Measurements from ENCODE around the gene IER3.
"Not testable (repeated sequence)": the region's sequence is repeated elsewhere in the genome, so short reads cannot be mapped to it uniquely, and the experiment has no call there.

The IER3 gene

DNA sequence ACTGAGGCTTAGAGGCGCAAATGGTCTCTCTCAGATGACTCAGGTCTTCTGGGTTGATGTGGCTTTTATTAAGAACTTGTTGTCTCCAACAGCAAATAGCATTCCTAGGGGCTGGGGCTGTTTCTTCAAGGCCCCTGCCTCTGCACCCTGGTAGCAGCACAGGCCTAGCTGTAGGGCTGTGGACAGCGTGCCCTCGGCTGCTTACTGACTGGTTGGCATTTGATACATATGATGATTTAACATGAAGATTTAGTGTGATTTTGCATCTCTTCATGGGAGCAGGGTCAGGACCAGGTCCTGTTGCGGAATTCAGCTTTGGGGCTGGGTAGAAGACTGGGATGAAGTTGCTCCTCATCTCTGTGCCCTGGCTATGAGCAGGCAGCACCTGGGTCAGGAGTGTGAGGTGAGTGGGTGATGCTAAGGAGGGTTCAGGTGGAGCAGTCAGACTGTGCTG, 24.3 kb upstream of the IER3 start:
- DNase-seq (ENCODE audit: low read depth in 2 of 2) = no peak

DNA sequence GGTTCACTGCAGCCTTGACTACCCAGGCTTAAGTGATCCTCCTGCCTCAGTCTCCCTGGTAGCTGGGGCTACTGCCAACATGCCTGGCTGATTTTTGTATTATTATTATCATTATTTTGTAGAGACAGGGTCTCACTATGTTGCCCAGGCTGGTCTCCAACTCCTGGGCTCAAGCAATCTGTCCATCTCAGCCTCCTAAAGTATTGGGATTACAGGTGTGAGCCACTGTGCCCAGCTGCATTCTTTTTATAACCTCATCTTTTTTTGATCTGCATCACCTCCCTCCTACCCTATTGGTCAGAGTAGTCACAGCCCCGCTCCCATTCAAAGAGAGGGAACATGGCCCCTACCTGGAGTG, 23.6 kb upstream of the IER3 start:
- DNase-seq (ENCODE audit: low read depth in 2 of 2) = no peak

DNA sequence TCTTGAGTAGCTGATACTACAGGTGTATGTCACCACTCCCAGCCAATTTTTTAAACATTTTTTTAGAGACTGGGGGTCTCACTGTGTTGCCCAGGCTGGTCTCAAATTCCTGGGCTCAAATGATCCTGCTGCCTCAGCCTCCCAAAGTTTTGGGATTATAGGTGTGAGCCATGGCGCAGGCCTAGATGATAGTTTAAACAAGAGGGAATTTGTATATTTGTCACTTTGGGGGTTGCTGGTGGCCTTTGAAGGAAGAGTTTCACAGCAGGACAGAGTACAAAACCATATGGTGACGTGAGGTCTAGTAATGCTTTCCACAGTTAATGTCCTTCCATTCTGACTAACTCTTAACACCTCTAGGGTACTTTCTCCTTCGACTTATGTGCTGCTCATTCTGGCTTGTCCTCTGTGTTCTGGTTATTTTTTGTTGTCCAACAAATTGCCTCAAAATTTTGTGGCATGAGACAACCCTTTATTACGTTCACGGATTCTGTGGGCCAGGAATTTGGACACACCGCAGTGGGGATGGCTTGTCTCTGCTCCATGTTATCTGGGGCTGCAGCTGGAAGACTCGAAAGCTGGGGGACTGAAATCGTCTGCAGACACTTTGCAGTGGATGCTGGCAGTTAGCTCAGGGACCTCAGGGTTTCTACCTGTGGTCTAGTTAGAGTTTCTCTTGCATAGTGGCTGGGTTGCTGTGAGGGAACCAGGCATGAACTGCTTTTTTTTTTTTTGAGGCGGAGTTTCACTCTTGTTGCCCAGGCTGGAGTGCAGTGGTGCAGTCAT, 23.0 kb upstream of the IER3 start:
- no peak for DNase-seq (ENCODE audit: low read depth in 2 of 2)

- no peak for DNase-seq (ENCODE audit: low read depth in 2 of 2)
These were observed 22.3 kb upstream of the IER3 start for GRCh38 chr6:30766461-30767157.

DNA sequence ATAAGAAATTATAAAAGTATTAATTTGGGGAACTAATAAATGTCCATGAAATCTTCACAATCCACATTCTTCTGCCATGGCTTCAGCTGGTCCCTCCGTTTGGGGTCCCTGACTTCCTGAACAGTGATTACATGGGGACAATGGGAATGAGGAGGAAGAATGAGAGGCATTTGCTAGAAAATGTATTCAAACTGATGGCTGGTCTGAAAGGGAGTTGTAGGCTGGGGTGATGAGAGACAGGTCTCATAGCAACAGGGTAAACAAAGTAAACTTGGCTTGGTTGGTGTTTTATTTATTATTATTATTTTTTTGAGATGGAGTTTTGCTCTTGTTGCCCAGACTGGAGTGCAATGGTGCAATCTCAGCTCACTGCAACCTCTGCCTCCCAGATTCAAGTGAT, 21.1 kb upstream of the IER3 start:
- DNase-seq (ENCODE audit: low read depth in 2 of 2) = not testable (repeated sequence)

- DNase-seq (ENCODE audit: low read depth in 2 of 2) = not testable (repeated sequence)
These were observed 20.2 kb upstream of the IER3 start for GRCh38 chr6:30764490-30765043.

- DNase-seq (ENCODE audit: low read depth in 2 of 2) = no peak
These were observed 19.5 kb upstream of the IER3 start for GRCh38 chr6:30763618-30764489.

DNA sequence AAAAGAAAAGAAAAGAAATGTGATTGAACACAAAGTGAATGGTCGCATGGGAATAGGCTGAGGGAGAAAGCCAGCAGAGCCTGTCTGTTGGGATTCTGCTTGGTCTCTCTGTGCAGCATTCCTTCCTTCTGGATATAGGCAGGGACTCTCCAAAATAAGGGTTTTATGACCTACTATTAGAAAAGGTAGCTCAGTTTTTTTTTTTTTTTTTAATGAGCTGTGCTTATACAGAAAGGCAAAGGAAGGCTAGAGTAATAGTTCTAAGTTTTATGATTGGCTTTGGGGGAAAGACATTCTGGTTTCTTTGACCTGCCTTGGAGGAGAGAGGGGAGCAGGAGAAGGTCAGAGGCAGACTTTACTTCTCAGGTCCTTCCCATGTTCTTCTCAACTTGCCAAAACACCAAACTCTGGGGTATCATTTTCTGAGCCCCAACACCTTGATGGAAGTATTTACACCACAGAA, 18.8 kb upstream of the IER3 start:
- DNase-seq (ENCODE audit: low read depth in 2 of 2) = no peak

- DNase-seq (ENCODE audit: low read depth in 2 of 2) = no peak
These were observed 17.6 kb upstream of the IER3 start for GRCh38 chr6:30761791-30762429.

DNA sequence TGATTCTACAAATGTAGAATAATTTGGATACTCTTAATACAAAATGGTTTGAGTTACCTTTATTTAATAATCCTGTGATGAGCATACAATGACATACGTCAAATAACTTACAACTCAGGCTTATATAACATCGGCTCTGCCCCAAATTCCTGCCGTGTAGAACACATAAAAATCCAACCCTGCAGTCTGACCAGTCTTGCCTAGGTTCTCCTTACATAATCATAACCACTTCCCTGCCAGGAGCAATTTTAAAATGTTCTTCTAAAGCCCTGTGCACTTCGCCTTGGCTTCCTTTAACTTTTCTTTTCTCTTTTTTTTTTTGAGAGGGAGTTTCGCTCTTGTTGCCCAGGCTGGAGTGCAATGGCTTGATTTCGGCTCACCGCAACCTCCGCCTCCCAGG, 16.2 kb upstream of the IER3 start:
- no peak for DNase-seq (ENCODE audit: low read depth in 2 of 2)

DNA sequence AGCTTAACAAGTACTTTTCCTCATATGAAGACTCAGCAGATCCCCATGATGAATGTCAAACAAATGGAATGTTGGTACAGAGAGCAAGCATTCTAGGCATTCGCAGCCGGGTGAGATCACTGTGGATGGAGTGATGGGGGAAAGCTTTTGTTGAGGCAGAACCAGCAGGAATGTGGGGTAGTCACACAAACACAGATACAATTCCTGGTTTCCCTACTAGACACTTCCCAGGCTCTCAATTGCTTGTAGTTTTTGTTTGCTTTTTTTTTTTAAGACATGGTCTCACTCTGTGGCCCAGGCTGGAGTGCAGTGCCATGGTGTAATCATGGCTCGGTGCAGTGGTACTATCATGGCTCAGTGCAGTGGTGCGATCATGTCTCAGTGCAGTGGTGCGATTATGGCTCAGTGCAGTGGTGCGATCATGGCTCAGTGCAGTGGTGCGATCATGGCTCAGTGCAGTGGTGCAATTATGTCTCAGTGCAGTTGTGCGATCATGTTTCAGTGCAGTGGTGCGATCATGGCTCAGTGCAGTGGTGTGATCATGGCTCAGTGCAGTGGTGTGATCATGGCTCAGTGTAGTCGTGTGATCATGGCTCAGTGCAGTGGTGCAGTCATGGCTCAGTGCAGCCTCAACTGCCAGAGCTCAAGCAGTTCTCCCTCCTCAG, 15.4 kb upstream of the IER3 start:
- DNase-seq (ENCODE audit: low read depth in 2 of 2) = no peak

- DNase-seq (ENCODE audit: low read depth in 2 of 2) = no peak
These were observed 13.0 kb upstream of the IER3 start for GRCh38 chr6:30757261-30757904.

- DNase-seq (ENCODE audit: low read depth in 2 of 2) = not testable (repeated sequence)
These were observed 12.2 kb upstream of the IER3 start for GRCh38 chr6:30756405-30757003.

GRCh38 chr6:30754631-30755030, 10.3 kb upstream of the IER3 start:
- no peak for DNase-seq (ENCODE audit: low read depth in 2 of 2)

- DNase-seq (ENCODE audit: low read depth in 2 of 2) = no peak
These were observed 8.0 kb upstream of the IER3 start for GRCh38 chr6:30752157-30752927.

DNA sequence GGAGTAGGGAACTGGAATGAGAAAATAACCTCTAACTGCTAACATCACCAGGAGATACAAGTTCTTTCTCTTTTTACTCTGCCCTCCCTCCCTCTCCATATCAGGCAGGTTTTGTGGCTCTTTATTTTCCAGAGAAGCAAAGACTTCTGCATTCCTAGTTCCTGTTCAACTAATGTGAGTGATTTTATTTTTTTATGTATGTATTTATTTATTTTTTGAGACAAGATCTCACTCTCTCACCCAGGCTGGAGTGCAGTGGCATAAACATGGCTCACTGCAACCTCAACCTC, 6.0 kb upstream of the IER3 start:
- no peak for DNase-seq (ENCODE audit: low read depth in 2 of 2)

- no peak for DNase-seq (ENCODE audit: low read depth in 2 of 2)
These were observed 5.4 kb upstream of the IER3 start for GRCh38 chr6:30749554-30750378.

DNA sequence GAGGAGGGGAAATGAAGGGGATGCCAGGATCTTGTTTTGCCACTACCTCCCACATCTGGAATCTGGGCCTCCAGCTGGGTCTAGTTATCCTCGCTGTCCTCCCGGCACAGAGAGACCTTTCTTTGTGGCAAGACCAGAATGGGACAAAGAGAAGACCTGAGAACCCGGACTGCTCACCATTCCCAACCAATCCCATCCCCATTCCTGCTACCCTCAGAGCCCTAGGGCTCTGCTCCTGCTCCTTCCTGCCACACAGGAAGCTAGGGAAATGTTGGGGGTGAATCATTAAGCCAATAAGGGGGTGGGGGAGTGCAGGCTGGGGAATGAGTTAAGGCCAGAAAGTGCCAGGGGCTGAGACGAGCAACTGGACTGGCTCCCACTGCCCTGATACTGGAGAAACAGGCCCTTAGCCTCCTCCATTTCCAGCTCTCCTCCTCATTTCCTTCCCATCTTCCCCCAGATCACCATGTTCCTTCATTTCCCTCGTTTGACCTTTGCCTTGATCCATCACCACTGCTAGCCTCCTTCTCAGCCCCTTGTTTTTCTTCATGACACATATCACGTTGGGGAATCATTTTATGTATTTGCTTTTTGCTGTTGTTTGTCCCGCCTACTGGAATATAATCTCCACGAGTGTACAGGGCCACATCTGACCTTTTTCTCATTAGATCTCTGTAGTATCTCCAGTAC, 4.6 kb upstream of the IER3 start:
- no peak for DNase-seq (ENCODE audit: low read depth in 2 of 2)

All from stimulated activated CD4-positive, alpha-beta T cell treated with anti-CD3 and anti-CD28 coated beads, Interleukin-15, amount 100 ng/mL, for 48 hours (primary cell).